Measurements from ENCODE around the gene NCOA7.

- TF ChIP-seq CTCF (IDR thresholded peaks at IDR 0.05) (no peak), REST (IDR thresholded peaks at IDR 0.05; ENCODE audit: insufficient read depth in 1 of 2, low read depth in 2 of 2, low read length in 1 of 2) (no peak)
Measured at GRCh38 chr6:125797120-125797885, 6.5 kb downstream of the NCOA7 start.

Measured in Panc1 (cell line).